ENCODE data around the gene PLEKHA7.

The PLEKHA7 gene

DNA sequence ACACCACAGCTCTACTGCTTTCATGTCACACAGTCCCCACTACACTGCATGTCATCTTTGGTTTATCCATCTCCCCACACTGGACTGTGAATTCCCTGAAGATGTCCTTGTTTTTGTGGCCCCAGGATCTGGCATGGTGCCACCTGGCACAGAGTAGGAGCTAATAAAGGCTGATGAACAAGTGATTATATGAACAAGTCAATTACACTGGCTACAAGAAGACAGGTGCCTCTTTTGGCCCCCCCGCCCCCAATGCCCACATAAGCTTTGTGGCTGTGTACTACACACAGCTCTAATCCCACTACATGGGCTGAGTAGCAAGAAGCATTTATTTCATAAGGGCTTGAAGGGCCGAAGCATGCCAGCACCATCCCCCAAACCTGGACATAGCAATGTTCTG, 24.7 kb downstream of the PLEKHA7 start:
- DNase-seq (ENCODE audit: low read depth in 1 of 2, low spot score in 1 of 2), result no peak
- no peak overlapping the region for H3K4me3 ChIP-seq (replicated peaks; ENCODE audit: insufficient read depth, low read length)
- H3K27me3 ChIP-seq (ENCODE audit: insufficient read depth, poor library complexity, severe bottlenecking), result no peaks in the 10 kb centered on the region
- no peak overlapping the region for H3K27ac ChIP-seq (replicated peaks)
- no peak for TF ChIP-seq GABPA (IDR thresholded peaks at IDR 0.05; ENCODE audit: low read depth)
- no peak for TF ChIP-seq SPI1 (IDR thresholded peaks at IDR 0.05; ENCODE audit: borderline replicate concordance, low read depth)
- TF ChIP-seq, protein P1, sequence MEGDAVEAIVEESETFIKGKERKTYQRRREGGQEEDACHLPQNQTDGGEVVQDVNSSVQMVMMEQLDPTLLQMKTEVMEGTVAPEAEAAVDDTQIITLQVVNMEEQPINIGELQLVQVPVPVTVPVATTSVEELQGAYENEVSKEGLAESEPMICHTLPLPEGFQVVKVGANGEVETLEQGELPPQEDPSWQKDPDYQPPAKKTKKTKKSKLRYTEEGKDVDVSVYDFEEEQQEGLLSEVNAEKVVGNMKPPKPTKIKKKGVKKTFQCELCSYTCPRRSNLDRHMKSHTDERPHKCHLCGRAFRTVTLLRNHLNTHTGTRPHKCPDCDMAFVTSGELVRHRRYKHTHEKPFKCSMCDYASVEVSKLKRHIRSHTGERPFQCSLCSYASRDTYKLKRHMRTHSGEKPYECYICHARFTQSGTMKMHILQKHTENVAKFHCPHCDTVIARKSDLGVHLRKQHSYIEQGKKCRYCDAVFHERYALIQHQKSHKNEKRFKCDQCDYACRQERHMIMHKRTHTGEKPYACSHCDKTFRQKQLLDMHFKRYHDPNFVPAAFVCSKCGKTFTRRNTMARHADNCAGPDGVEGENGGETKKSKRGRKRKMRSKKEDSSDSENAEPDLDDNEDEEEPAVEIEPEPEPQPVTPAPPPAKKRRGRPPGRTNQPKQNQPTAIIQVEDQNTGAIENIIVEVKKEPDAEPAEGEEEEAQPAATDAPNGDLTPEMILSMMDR (IDR thresholded peaks at IDR 0.05; ENCODE audit: insufficient read depth, low read length), result no peak
- TF ChIP-seq, protein P2, sequence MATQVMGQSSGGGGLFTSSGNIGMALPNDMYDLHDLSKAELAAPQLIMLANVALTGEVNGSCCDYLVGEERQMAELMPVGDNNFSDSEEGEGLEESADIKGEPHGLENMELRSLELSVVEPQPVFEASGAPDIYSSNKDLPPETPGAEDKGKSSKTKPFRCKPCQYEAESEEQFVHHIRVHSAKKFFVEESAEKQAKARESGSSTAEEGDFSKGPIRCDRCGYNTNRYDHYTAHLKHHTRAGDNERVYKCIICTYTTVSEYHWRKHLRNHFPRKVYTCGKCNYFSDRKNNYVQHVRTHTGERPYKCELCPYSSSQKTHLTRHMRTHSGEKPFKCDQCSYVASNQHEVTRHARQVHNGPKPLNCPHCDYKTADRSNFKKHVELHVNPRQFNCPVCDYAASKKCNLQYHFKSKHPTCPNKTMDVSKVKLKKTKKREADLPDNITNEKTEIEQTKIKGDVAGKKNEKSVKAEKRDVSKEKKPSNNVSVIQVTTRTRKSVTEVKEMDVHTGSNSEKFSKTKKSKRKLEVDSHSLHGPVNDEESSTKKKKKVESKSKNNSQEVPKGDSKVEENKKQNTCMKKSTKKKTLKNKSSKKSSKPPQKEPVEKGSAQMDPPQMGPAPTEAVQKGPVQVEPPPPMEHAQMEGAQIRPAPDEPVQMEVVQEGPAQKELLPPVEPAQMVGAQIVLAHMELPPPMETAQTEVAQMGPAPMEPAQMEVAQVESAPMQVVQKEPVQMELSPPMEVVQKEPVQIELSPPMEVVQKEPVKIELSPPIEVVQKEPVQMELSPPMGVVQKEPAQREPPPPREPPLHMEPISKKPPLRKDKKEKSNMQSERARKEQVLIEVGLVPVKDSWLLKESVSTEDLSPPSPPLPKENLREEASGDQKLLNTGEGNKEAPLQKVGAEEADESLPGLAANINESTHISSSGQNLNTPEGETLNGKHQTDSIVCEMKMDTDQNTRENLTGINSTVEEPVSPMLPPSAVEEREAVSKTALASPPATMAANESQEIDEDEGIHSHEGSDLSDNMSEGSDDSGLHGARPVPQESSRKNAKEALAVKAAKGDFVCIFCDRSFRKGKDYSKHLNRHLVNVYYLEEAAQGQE (IDR thresholded peaks at IDR 0.05; ENCODE audit: insufficient replicate concordance, low read depth), result no peak
- no peak for TF ChIP-seq POLR2AphosphoS5 (IDR thresholded peaks at IDR 0.05; ENCODE audit: low read depth)

- no peak overlapping the region for H3K4me3 ChIP-seq (replicated peaks; ENCODE audit: insufficient read depth, low read length)
- H3K27me3 ChIP-seq (ENCODE audit: insufficient read depth, poor library complexity, severe bottlenecking), result no peaks in the 10 kb centered on the region
- TF ChIP-seq, protein P1 (IDR thresholded peaks at IDR 0.05; ENCODE audit: insufficient read depth, low read length), result no peak
- no peak for TF ChIP-seq POLR2AphosphoS5 (IDR thresholded peaks at IDR 0.05; ENCODE audit: low read depth)
- TF ChIP-seq SPI1 (IDR thresholded peaks at IDR 0.05; ENCODE audit: borderline replicate concordance, low read depth), result no peak
- TF ChIP-seq, protein P2 (IDR thresholded peaks at IDR 0.05; ENCODE audit: insufficient replicate concordance, low read depth), result no peak
- no peak for TF ChIP-seq GABPA (IDR thresholded peaks at IDR 0.05; ENCODE audit: low read depth)
- H3K27ac ChIP-seq (replicated peaks), result no peak overlapping the region
- DNase-seq (ENCODE audit: low read depth in 1 of 2, low spot score in 1 of 2), result no peak
These were observed 27.0 kb downstream of the PLEKHA7 start for GRCh38 chr11:16987205-16987568.

GRCh38 chr11:16986434-16987204, 27.6 kb downstream of the PLEKHA7 start:
- TF ChIP-seq SPI1 (IDR thresholded peaks at IDR 0.05; ENCODE audit: borderline replicate concordance, low read depth), result no peak
- TF ChIP-seq, protein P1 (IDR thresholded peaks at IDR 0.05; ENCODE audit: insufficient read depth, low read length), result no peak
- TF ChIP-seq, protein P2 (IDR thresholded peaks at IDR 0.05; ENCODE audit: insufficient replicate concordance, low read depth), result no peak
- TF ChIP-seq POLR2AphosphoS5 (IDR thresholded peaks at IDR 0.05; ENCODE audit: low read depth), result no peak
- TF ChIP-seq GABPA (IDR thresholded peaks at IDR 0.05; ENCODE audit: low read depth), result no peak
- no peaks in the 10 kb centered on the region for H3K27me3 ChIP-seq (ENCODE audit: insufficient read depth, poor library complexity, severe bottlenecking)
- DNase-seq (ENCODE audit: low read depth in 1 of 2, low spot score in 1 of 2), result no peak
- no peak overlapping the region for H3K27ac ChIP-seq (replicated peaks)
- no peak overlapping the region for H3K4me3 ChIP-seq (replicated peaks; ENCODE audit: insufficient read depth, low read length)
